Activated CD4-positive, alpha-beta T cell treated with anti-CD3 and anti-CD28 coated beads for 24 hours (primary cell): ENCODE results near the gene CNEP1R1.
"Not testable (repeated sequence)": the region's sequence is repeated elsewhere in the genome, so short reads cannot be mapped to it uniquely, and the experiment has no call there.

Experiments used
- DNase-seq, 2 donors: peaks; one replicate each; pipeline ENCODE4 v3.0.0-alpha.2; 2020; ENCODE audit warnings: low read depth in 2 of 2

CNEP1R1 gene, protein sequence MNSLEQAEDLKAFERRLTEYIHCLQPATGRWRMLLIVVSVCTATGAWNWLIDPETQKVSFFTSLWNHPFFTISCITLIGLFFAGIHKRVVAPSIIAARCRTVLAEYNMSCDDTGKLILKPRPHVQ

DNA sequence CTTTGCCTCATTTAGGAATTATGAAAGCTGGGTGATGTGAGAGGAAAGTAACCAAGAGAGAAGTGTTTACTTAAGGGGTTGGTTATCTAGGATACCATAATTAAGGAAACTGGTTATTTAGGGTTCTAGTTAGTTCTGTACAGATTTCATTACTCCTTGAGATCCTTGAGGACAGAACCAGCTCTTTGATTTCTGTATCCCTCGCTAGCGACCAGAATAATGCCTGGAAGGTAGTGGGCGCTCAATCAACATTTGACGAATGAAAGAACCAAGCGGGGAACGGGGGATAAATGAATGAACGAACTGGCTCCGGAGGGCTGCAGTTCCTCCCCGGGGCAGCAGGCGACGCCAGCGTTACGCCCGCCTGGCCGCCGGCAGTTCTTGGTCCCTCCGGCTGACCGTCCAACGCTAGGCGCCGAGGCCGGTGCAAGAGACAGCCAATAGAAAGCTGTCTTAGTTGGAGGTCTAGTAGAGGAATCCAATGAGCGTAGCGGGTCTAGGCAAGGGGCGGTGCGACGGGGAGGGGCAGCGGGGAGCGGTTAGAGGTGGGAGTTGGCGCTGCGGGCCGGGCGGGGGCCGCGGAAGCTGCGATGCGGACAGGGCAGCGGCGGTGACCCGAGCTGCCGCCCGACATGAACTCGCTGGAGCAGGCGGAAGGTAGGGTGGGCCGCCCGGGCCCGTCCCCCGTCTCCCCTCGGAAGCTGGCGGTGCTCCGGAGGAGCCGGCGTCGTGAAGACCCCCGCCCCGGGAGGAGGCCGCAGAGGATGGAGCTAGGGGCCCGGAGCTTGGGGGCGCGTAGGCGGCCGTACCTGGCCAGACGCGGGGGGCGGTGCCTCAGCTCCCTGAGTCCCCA lies at the start of gene CNEP1R1:
TSS of gene CNEP1R1 (plus strand) at position 542 of the 853 bp plus-strand sequence. CDS start at position 633, 91 bp downstream.
- peak; percentile 84 to 86 for DNase-seq

DNA sequence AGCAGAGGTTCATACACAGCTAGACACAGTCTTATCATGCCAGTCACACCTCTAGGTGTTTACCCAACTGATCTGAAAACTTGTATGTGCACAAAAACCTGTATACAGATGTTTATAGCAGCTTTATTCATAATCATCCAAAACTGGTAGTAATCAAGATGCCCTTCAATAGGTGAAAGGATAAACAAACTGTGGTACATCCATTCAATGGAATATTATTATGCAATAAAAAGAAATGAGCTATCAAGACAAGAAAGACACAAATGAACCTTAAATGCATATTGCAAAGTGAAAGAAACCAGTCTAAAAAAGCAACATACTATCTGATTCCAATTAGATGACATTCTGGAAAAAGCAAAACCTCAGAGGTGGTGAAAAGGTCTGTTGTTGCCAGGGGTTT lies 47.6 kb upstream of the CNEP1R1 start:
- DNase-seq = no peak

DNA sequence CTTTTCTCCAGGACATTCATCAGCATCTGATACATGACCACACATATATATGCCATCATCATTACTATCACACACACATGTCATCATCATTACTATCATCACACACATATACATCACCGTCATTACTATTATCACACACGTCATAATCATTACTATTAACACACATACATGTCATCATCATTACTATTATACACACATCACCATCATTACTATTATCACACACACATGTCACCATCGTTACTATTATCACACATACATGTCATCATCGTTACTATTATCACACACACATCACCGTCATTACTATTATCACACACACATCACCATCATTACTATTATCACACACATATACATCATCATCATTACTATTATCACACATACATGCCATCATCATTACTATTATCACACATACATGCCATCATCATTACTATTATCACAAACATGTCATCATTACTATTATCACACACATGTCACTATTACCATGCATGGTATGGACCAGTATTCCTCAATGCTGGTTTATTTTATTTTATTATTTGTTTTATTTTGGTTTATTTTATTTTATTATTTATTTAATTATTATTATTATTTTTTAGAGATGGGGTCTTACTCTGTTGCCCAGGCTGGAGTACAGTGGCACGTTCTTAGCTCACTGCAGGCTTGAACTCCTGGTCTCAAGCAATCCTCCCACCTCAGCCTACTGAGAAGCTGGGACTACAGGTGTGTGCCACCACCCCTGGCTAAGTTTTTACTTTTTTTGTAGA lies 46.3 kb upstream of the CNEP1R1 start:
- DNase-seq = no peak

DNA sequence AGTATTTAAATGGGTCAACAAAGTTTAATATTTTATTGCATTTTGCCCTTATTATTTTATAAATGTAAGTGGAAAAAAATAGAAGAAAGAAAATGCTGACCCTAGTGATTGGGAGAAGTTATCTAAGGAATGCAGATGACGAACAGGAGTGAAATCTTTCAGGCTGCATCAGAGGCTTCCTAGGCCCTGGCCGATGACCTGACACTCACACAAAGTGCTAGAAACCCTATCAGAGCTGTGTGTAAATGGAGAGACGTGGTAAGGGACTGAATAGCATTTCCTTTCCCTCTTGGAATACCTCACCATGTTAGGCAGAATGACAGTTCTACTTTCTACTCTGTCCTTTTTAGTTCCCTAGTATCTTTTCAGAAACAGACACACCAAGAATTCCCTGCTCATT lies 44.9 kb upstream of the CNEP1R1 start:
- DNase-seq = no peak

DNA sequence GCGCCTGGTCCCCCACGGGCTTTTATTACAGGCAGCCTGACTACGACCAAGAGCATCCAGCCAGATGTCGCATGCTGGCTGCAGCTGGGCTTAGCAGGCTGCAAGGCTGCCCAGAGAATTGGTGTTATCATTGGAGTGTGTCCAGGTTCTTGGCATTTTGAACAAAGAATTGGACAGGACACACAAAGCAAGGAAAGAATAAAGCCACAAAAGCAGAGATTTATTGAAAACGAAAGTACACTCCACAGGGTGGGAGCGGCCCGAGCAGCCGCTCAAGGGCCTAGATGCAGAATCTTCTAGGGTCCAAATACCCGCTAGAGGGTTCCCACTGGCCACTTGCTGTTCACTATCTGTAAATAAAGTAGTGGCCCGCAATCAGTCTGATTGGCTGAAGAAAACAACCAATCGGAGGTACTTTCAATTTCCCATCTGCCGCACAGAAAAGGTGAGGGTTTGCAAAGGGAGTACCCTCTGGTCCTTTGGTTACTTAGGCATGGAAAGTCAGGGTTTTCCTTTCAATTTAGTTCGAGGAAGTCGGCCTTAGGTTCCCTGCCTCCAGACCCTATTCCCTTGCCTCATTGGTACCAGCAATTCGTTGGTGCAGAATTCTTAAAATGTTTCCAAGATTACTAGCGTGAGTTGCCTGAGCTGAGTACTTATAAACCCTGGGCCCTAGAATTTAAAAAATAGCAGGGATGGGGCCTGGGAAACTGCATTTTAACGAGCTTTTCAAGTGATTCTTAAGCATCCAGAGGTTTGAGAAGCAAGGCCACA lies 38.5 kb upstream of the CNEP1R1 start:
- DNase-seq = no peak

DNA sequence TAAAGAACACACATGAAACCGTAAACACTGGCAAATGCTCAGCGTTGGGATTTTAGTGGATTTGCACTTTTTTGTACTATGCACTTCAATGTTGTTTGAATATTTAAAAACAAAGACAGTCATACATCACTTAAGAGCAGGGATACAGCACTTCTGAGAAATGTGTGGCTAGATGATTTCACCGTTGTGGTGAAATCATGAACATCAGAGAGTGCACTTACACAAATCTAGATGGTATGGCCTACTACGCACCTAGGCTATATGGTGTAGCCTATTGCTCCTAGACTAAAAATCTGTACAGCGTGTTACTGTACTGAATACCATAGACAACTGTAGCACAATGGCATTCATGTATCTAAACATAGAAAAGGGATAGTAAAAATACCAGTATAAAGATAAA lies 37.6 kb upstream of the CNEP1R1 start:
- DNase-seq = no peak

DNA sequence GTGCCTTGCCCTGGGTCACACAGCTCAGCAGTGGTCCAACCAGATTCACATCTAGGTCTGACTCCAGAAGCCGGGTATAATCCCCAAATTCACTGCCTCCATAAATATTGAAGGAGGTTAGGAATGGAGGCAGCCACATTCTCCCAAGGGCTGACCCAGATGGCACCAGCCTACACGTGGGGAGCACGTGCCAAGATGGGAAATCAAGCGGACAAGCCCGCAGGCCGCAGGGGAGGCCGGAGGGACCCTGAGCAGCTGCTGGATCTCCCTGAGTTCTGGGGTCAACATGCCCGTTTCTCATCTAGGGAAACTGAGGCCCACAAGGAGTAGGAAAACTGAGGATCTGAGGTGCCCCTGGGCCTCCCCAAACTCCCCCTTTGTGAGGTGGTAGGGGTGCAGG lies 32.2 kb upstream of the CNEP1R1 start:
- DNase-seq = no peak

DNA sequence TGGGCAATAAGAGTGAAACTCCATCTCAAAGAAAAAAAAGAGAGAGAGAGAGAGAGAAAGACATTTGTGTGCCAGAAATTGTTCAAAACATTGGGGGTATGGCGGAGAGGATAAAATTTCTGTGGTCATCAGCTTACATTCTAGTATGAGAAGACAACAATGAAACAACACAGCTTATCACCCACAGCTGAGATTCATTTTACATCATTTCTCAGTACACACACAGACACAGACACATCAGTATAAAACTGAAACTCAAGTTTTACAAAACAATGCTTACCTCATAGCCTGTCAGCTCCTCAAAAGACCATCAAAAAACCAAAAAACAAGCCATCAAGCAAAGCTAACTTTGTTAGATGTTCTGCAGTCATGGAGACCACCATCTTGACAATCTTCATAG lies 31.4 kb upstream of the CNEP1R1 start:
- no peak for DNase-seq

DNA sequence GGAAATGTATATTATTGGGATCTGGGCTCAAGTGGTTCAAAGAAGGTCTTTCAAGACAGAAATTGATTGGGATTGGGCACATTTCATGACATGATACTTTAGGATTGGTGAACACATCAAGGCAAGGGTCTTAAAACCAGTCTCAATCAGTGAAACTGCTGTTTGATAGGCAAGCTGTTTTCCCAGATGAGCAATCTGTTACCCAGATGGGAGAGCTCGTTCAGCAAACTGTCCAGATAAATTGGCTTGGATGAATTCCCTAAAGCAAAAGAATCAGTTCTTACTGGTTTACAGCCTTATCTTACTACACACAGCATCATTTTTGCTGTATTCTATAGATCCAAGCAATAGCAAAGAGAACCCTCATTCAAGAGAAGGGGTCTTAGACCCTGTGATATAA lies 31.0 kb upstream of the CNEP1R1 start:
- no peak for DNase-seq

DNA sequence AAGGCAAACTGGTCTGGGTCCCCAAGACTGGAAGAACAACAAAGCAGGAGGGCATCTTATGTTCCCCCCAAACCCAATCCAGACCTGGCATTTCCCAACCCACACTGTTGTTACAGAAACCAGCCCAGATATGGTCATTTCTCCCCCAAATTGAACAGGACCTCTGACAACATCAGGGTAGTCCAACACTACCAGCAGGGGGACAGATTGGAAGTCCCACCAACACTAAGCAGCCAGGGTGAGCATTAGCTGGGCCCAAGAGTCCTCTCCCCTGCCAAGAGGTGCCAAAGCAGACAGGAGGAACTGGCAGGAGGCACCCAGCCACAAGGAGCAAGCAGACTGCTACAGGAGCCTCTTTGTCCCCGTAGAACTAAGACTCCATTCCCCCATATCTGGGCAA lies 29.3 kb upstream of the CNEP1R1 start:
- DNase-seq = no peak

DNA sequence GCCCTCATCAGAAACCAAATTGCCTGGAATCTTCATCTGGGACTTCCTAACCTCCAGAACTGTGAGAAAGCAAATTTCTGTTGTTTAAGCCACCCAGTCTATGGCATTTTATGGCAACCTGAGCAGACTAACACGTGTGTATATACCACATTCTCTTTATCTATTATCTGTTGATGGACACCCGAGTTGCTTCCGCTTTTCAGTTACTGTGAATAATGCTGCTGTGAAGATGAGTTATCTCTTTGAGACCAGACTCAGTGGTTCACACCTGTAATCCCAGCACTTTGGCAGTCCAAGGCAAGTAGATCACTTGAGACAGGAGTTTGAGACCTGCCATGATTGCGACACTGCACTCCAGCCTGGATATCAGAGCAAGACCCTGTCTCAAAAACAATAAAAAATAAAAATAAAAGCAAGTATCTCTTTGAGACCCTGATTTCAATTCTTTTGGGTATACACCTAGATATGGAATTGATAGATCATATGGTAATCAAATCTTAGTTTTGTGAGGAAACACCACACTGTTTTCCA lies 27.2 kb upstream of the CNEP1R1 start:
- DNase-seq = no peak

DNA sequence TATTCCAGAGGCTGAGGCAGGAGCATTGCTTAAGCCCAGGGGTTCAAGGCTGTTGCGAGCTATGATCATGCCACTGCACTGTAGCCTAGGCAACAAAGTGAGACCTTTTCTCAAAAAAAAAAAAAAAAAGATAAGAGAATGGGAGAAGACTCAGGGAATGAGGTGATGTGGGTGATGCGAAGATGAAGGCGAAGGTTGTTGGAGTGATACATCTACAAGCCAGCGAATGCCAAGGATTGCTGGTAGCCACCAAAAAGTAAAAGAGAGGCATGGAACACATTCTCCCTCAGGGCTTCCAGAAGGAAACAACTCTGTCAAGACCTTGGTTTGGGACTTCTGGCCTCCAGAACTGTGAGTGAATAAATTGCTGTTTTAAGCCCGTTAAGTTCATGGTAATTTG lies 26.0 kb upstream of the CNEP1R1 start:
- no peak for DNase-seq

DNA sequence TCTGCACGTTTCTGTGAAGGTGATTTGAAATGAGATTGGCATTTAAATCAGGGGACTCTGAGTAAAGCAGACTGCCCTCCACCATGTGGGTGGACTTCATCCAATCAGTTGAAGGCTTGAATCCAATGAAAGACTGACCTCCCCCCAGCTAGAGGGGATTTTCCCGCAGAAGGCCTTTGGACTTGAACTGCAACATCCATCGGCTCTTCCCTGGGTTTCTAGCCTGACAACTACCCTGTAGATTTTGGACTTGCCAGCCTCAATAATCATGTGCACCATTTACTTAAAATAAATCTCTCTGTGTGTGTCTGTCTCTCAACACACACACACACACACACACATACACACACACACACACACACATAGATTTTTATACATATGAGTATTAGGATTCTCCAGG lies 23.9 kb upstream of the CNEP1R1 start:
- no peak for DNase-seq

DNA sequence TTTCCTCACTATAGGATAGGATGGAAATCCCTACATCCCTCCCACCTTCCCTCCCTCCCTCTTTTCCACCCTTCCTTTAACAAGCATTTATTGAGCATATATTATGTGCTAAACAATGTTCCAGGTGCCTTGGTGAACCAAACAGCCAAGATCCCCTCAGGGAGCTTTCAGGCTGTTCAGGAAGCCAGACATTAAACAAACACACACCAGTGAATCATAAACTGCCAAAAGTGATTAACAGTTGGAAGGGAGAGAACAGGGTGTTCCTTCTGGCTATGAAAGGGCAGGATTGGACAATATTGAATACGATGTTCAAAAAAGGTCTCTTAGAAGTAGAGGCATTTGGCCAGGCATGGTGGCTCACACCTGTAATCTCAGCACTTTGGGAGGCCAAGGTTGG lies 22.8 kb upstream of the CNEP1R1 start:
- no peak for DNase-seq

DNA sequence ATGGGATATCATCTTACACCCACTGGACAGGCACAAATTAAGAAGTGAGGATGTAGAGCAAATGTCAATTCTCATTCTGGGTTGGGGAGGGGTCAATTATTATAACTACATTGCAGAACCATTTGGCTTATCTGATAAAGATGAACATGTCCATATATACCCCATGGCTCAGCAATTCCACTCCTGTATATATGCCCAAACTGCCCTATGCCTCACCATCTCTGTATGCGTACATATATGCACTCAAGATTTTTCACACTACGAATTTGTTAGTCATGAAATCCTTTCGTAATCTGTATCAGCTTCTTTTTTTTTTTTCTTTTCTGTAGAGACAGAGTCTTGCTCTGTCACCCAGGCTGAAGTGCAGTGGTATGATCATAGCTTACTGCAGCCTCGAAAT lies 20.8 kb upstream of the CNEP1R1 start:
- DNase-seq = no peak

DNA sequence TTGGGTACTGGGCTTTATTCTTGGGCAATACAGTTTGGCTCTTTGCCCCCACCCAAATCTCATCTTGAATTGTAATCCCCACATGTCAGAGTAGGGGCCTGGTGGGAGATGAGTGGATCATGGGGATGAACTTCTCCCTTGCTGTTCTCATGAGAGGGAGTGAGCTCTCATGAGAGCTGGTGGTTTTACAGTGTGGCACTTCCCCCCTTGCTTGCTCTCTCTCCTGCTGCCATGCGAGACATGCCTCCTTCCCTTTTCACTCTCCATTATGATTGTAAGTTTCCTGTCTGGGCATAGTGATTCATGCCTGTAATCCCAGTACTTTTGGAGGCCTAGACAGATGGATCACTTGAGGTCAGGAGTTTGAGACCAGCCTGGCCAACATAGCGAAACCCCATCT lies 18.1 kb upstream of the CNEP1R1 start:
- DNase-seq = no peak

DNA sequence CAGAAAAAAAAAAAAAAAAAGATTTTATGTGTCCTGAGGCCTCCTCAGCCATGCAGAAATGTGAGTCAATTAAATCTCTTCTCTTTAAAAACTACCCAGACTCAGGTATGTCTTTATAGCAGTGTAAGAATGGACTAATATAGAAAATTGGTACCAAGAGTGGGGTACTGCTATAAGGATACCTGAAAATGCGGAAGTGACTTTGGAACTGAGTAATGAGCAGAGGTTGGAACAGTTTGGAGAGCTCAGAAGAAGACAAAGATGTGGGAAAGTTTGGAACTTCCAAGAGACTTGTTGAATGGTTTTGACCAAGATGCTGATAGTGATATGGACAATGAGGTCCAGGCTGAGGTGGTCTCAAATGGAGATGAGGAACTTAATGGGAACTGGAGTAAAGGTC lies 17.3 kb upstream of the CNEP1R1 start:
- DNase-seq = no peak

DNA sequence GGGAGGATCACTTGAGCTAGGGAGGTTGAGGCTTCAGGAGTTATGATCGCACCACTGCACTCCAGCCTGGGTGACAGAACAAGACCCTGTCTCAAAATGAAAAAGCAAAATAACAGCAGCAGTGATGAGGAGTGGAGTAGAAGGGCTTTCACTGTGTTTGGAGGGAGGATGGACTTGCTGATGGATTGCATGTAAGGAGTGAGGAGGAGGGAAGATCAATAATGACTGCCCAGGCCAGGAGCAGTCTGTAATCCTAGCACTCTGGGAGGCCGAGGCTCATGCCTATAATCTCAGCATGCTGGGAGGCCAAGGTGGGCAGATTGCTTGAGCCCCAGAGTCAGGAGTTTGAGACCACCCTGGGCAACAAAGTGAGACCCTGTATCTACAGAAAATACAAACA lies 14.8 kb upstream of the CNEP1R1 start:
- DNase-seq = no peak

DNA sequence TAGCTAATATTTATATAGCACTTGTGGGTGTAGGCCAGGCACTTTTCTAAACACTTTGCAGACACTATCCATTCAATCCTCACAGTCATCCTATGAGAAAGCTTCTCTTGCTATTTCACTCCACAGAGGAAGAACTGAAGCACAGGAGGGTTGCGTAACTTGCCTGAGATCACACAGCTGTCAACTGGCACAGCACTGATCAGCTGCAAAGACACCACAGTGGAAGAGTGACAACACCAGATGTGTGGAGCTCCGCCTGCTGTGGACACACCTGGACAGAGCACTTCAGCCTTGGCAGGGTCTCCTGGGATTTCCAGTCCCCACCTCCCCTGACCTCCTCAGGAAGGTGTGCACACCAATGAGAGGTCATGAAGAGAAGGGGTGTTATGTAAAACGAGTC lies 13.3 kb upstream of the CNEP1R1 start:
- DNase-seq = no peak

DNA sequence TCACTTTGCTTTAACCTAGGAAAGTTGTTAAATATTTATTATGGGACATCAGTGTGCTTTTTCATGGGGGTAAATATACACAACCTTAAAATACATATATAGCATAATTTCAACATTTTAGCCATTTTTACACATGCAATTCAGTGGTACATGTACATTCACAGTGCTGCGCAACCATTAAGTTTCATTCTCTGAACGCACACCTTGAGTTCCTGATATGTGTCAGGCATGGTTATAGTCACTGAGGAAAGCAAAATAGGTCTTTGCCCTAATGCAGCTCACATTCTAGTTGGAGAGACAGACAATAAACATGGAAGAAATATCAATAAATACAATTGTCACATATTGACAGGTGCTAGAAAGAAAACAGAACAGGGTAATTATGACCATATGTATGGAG lies 12.8 kb upstream of the CNEP1R1 start:
- DNase-seq = no peak

DNA sequence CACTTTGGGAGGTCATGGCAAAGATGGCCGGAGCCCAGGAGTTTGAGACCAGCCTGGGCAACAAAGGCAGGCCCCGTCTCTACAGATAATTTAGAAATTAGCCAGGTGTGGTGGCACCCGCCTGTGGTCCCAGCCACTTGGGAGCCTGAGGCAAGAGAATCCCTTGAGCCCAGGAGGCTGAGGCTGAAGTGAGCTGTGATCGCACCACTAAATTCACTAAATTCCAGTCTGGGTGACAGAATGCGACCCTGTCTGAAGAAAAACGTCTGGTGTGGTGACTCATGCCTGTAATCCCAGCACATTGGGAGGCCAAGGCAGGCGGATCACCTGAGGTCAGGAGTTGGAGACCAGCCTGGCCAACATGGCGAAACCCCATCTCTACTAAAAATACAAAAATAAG lies 10.8 kb upstream of the CNEP1R1 start:
- DNase-seq = not testable (repeated sequence)

DNA sequence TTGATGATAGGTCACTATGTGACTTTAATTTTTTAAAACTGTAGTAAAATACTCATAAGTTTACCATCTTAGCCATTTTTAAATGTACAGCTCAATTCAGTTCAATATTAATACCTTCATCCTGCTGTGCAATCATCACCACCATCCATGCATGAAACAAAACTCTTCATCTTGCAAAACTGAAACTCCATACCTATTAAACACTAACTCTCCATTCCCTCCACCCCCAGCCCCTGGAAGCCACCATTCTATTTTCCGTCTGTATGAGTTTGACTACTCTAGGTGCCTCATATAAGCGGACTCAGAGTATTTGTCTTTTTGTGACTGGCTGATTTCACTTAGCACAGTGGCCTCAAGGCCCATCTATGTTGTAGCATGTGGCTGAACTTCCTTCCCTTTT lies 9.4 kb upstream of the CNEP1R1 start:
- DNase-seq = no peak
